Cardiac muscle cell (in vitro differentiated cells and primary cell): Measurements from ENCODE around the gene LINC00632. TPM values are rescaled to one million over a fixed set of nuclear protein-coding genes. Genes with fewer than 3 reads are reported as not detected.

Source experiments
- DNase-seq, 2 donors: peaks; one replicate each; pipeline versions ENCODE4 v3.0.0 to v3.0.0-alpha.2; 2010 to 2017; ENCODE audit warnings: low read depth in 1 of 2, low spot score in 1 of 2
- H3K27ac ChIP-seq: fragments of 200-600 bp; sonication (generic); 2 replicates; pipeline ENCODE4 v1.5.1; 2016
- H3K27me3 ChIP-seq: fragments of 200-600 bp; sonication (generic); 2 replicates; pipeline ENCODE4 v1.6.0; 2016; ENCODE audit warnings: control low read depth
- H3K36me3 ChIP-seq: fragments of 200-600 bp; sonication (generic); 2 replicates; pipeline ENCODE4 v1.5.1; 2016; ENCODE audit warnings: control low read depth
- H3K4me1 ChIP-seq: fragments of 200-600 bp; sonication (generic); 2 replicates; pipeline ENCODE4 v1.8.1; 2017; ENCODE audit warnings: low read depth, mild to moderate bottlenecking, mixed run types
- H3K4me3 ChIP-seq: fragments of 200-600 bp; sonication (generic); 2 replicates; pipeline ENCODE4 v1.5.1; 2016; ENCODE audit warnings: mild to moderate bottlenecking
- H3K9me3 ChIP-seq: fragments of 200-600 bp; sonication (generic); 2 replicates; pipeline ENCODE4 v1.5.1; 2017; ENCODE audit warnings: low read depth, mild to moderate bottlenecking, control low read depth
- CTCF ChIP-seq: IDR thresholded peaks from 2 replicates; pipeline ENCODE4 v1.5.1; 2012; ENCODE audit warnings: low read depth, mild to moderate bottlenecking, low read length
- polyA plus RNA-seq: library from polyadenylated mRNA; unstranded; fragments of >200 nt; fragmentation: Nextera tagmentation; extraction: Ambion mirVana; gene quantifications from 2 replicates; pipeline ENCODE4 v1.2.1, GENCODE V29; 2016
- total RNA-seq: library from RNA; depleted of rRNA; stranded (reverse); fragments of >200 nt; gene quantifications from 2 replicates; pipeline ENCODE4 v1.2.3, GENCODE V29; 2016

LINC00632 gene
- total and polyA plus RNA-seq, 2 experiments from 2014 or later, result 6.5 to 9.4 TPM

DNA sequence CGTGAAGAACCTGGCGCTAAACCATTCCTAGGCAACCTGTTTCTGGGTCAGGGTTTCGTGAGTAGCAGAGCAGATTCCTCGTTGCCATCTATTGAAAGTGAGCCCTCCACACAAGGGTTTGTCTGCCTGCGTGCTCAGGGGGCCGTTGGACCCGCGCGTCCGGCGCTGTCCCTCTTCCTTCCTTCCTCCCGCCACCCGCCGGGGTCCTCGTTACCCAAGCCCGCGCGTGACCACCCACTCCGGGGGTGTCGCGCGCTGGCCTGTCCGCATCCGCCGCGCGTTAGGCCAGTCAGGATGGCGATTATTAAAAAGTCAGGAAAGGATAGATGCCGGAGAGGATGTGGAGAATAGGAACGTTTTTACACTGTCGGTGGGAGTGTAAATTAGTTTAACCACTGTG, 66.8 kb downstream of the LINC00632 start:
- no peak for TF ChIP-seq CTCF
- Histone ChIP-seq H3K27me3 (no peaks in the 10 kb centered on the region), H3K36me3 (no peaks in the 10 kb centered on the region), H3K27ac (no peak overlapping the region), H3K4me3 (no peak overlapping the region), H3K4me1 (no peaks in the 10 kb centered on the region), H3K9me3 (no peaks in the 10 kb centered on the region)
- DNase-seq, result no peak

- no peak for TF ChIP-seq CTCF
- H3K4me3 ChIP-seq, result no peak overlapping the region
- no peaks in the 10 kb centered on the region for H3K4me1 ChIP-seq
- H3K27ac ChIP-seq, result no peak overlapping the region
- no peak for DNase-seq
- H3K36me3 ChIP-seq, result no peaks in the 10 kb centered on the region
- H3K27me3 ChIP-seq, result no peaks in the 10 kb centered on the region
- H3K9me3 ChIP-seq, result no peaks in the 10 kb centered on the region
Measured at GRCh38 chrX:140794642-140795041, 85.1 kb downstream of the LINC00632 start.

DNA sequence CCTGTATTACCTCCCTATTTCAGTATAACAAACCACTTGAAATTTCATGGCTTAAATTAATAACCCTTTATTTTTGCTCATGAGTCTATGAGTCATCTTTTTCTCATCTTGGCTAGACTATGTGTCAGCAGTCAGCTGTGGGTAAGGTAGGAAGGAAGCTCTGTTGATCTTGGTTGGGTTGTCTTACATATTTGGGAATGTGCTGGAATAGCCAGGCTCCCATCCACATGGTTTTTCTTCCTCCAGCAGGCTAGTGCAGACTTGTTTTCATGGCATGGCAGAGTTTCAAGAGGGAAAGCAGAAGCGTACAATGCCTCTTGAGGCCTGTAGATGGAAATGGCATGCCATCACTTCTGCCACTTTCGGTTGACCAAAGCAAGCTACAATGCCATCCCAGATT, 89.7 kb downstream of the LINC00632 start:
- Histone ChIP-seq H3K9me3 (no peaks in the 10 kb centered on the region), H3K4me1 (no peaks in the 10 kb centered on the region), H3K27ac (no peak overlapping the region), H3K4me3 (no peak overlapping the region), H3K27me3 (no peaks in the 10 kb centered on the region), H3K36me3 (no peaks in the 10 kb centered on the region)
- no peak for TF ChIP-seq CTCF
- DNase-seq, result no peak

DNA sequence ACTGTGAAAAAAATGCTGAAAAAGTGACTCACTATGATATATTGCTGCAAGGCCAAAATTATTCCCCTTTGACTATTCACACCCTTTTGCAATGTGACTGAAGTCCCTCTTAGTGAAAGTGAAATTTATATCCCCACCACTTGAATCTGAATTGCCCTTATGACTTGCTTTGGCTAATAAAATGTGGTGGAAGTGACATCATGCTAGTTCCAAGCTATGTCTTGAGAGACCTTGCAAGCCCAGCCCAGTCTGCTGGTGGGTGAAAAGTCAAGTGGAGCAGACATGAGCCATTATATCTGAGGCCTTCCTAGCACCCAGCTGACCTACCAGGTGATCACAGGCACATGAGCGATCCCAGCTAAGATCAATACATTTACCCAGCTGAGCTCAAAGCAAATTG, 94.7 kb downstream of the LINC00632 start:
- no peak for TF ChIP-seq CTCF
- no peak overlapping the region for H3K27ac ChIP-seq
- H3K4me1 ChIP-seq, result no peaks in the 10 kb centered on the region
- no peaks in the 10 kb centered on the region for H3K9me3 ChIP-seq
- no peak for DNase-seq
- no peaks in the 10 kb centered on the region for H3K36me3 ChIP-seq
- no peaks in the 10 kb centered on the region for H3K27me3 ChIP-seq
- no peak overlapping the region for H3K4me3 ChIP-seq

GRCh38 chrX:140815868-140816267, 106.3 kb downstream of the LINC00632 start:
- Histone ChIP-seq H3K4me3 (no peak overlapping the region), H3K9me3 (no peaks in the 10 kb centered on the region), H3K27me3 (no peaks in the 10 kb centered on the region), H3K36me3 (no peaks in the 10 kb centered on the region), H3K4me1 (no peaks in the 10 kb centered on the region), H3K27ac (no peak overlapping the region)
- no peak for TF ChIP-seq CTCF
- DNase-seq, result peak in 1 of 2 donors; percentile 69

DNA sequence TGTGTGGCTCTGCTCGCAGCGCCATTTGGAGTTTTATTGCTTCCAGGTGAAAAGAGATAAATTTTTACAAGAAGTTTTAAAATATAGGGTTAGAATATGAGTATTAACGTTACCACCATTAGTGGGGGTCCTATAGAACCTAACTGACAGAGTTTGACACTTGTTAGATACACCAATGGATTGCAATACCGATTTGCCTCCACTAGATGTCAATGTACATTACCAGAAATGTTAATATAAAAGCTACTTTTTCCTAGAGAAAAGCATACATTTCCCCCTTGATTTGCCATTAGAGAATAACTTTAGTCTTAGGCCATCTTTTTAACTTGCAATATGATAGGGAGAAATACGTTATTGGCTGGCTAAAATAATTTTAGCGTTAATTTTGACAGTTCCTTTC, 108.4 kb downstream of the LINC00632 start:
- H3K9me3 ChIP-seq, result no peaks in the 10 kb centered on the region
- H3K4me1 ChIP-seq, result no peaks in the 10 kb centered on the region
- no peak overlapping the region for H3K4me3 ChIP-seq
- H3K27me3 ChIP-seq, result no peaks in the 10 kb centered on the region
- H3K27ac ChIP-seq, result no peak overlapping the region
- peak; percentile 60 for TF ChIP-seq CTCF
- H3K36me3 ChIP-seq, result no peaks in the 10 kb centered on the region
- peak; percentile 17 to 38 for DNase-seq
